OCI-LY1 (cell line): ENCODE results near the gene HOXA5.

Experiments
- H2AFZ ChIP-seq: fragments of 200-600 bp; sonication (generic), shearing (Covaris generic); 2 replicates; pipeline ENCODE4 v1.6.0; 2014; ENCODE audit warnings: antibody characterized with exemption, mild to moderate bottlenecking, low read length
- H3F3A ChIP-seq: fragments of 200-600 bp; sonication (generic), shearing (Covaris generic); 2 replicates; pipeline ENCODE4 v1.6.0; 2014; ENCODE audit warnings: mild to moderate bottlenecking, antibody characterized with exemption, low read length, moderate library complexity; ENCODE audit not compliant: insufficient read depth
- H3K27ac ChIP-seq: fragments of 200-600 bp; sonication (generic); 2 replicates; pipeline ENCODE4 v1.5.1; 2014; ENCODE audit warnings: low read length, mixed run types, mild to moderate bottlenecking, low read depth; ENCODE audit not compliant: poor library complexity, severe bottlenecking
- H3K27me3 ChIP-seq: fragments of 200-600 bp; sonication (generic); 2 replicates; pipeline ENCODE4 v1.6.0; 2014; ENCODE audit warnings: antibody characterized with exemption, mild to moderate bottlenecking, low read length, moderate library complexity; ENCODE audit not compliant: insufficient read depth
- H3K36me3 ChIP-seq: fragments of 200-600 bp; sonication (generic); 2 replicates; pipeline ENCODE4 v1.6.1; 2014; ENCODE audit warnings: mild to moderate bottlenecking, antibody characterized with exemption, low read length, moderate library complexity, mixed read lengths; ENCODE audit not compliant: insufficient read depth
- H3K4me1 ChIP-seq: fragments of 200-600 bp; sonication (generic); 2 replicates; pipeline ENCODE4 v1.5.1; 2014; ENCODE audit warnings: mild to moderate bottlenecking, low read length, moderate library complexity; ENCODE audit not compliant: insufficient read depth, severe bottlenecking
- H3K4me2 ChIP-seq: fragments of 200-600 bp; sonication (generic), shearing (Covaris generic); 2 replicates; pipeline ENCODE4 v1.6.1; 2014; ENCODE audit warnings: low read length
- H3K4me3 ChIP-seq: fragments of 200-600 bp; sonication (generic); 2 replicates; pipeline ENCODE4 v1.5.1; 2014; ENCODE audit warnings: low read length, low read depth, mild to moderate bottlenecking, mixed read lengths; ENCODE audit not compliant: poor library complexity, severe bottlenecking
- H3K79me2 ChIP-seq: fragments of 200-600 bp; shearing (Covaris generic); 2 replicates; pipeline ENCODE4 v1.6.1; 2016; ENCODE audit warnings: mixed run types, low read length, mixed read lengths; ENCODE audit not compliant: insufficient read depth
- H3K9ac ChIP-seq: fragments of 200-600 bp; sonication (generic), shearing (Covaris generic); 2 replicates; pipeline ENCODE4 v1.6.1; 2014; ENCODE audit warnings: mild to moderate bottlenecking, low read length, mixed read lengths
- H3K9me2 ChIP-seq: fragments of 200-600 bp; sonication (generic), shearing (Covaris generic); 2 replicates; pipeline ENCODE4 v1.6.1; 2014; ENCODE audit warnings: low read depth, mild to moderate bottlenecking, low read length, mixed read lengths
- H3K9me3 ChIP-seq: fragments of 200-600 bp; shearing (Covaris generic); 2 replicates; pipeline ENCODE4 v1.6.1; 2014; ENCODE audit warnings: low read length, mixed read lengths
- H4K20me1 ChIP-seq: fragments of 200-600 bp; sonication (generic), shearing (Covaris generic); 2 replicates; pipeline ENCODE4 v1.6.0; 2016; ENCODE audit warnings: mild to moderate bottlenecking, low read length; ENCODE audit not compliant: insufficient read depth
- CTCF ChIP-seq: fragments of 200-600 bp; sonication (generic), shearing (Covaris generic); IDR thresholded peaks from 2 replicates; pipeline ENCODE4 v1.5.1; 2017; ENCODE audit warnings: mild to moderate bottlenecking, antibody characterized with exemption, low read length, moderate library complexity, mixed read lengths
- EZH2 ChIP-seq: fragments of 200-600 bp; sonication (generic), shearing (Covaris generic); IDR thresholded peaks from 2 replicates; pipeline ENCODE4 v1.8.0; 2017; ENCODE audit warnings: borderline replicate concordance, mixed run types, mild to moderate bottlenecking, antibody characterized with exemption, low read length, moderate library complexity, mixed read lengths

The HOXA5 gene

GRCh38 chr7:27165996-27166530, 22.6 kb upstream of the HOXA5 start:
- H3K27ac ChIP-seq = no peak overlapping the region
- no peak overlapping the region for H3K4me3 ChIP-seq
- H3K36me3 ChIP-seq = no peaks in the 10 kb centered on the region
- no peaks in the 10 kb centered on the region for H3K79me2 ChIP-seq
- no peaks in the 10 kb centered on the region for H3K9me2 ChIP-seq
- H2AFZ ChIP-seq = no peak overlapping the region
- H3K4me1 ChIP-seq = peaks cover 4% of the 10 kb centered on the region
- no peaks in the 10 kb centered on the region for H4K20me1 ChIP-seq
- H3K9ac ChIP-seq = no peak overlapping the region
- H3F3A ChIP-seq = 0 out of 2 replicates have a peak, but pooled peaks cover 8% of the 10 kb centered on the region
- no peak overlapping the region for H3K4me2 ChIP-seq
- TF ChIP-seq EZH2 = no peak
- no peak for TF ChIP-seq CTCF
- H3K27me3 ChIP-seq = peaks cover 4% of the 10 kb centered on the region; the same call in 1 of the 2 replicates
- no peaks in the 10 kb centered on the region for H3K9me3 ChIP-seq

GRCh38 chr7:27165089-27165995, 21.9 kb upstream of the HOXA5 start, which contains the start of gene HOXA9:
HOXA9 (minus strand) TSS chr7:27165537; CDS start chr7:27165457, 80 bp downstream.
- Histone ChIP-seq H3K27me3 (peaks cover 4% of the 10 kb centered on the region; the same call in 1 of the 2 replicates), H3K4me2 (no peak within 1 kb of the TSS), H2AFZ (no peak within 1 kb of the TSS), H4K20me1 (no peaks in the 10 kb centered on the region), H3K4me3 (no peak within 1 kb of the TSS), H3K9me2 (no peaks in the 10 kb centered on the region), H3K9ac (no peak within 1 kb of the TSS), H3K27ac (no peak within 1 kb of the TSS), H3K36me3 (no peaks in the 10 kb centered on the region), H3K4me1 (peaks cover 8% of the 10 kb centered on the region), H3F3A (0 out of 2 replicates have a peak, but pooled peaks cover 8% of the 10 kb centered on the region), H3K79me2 (no peaks in the 10 kb centered on the region), H3K9me3 (no peaks in the 10 kb centered on the region)
- no peak for TF ChIP-seq EZH2
- no peak for TF ChIP-seq CTCF

GRCh38 chr7:27164367-27165088, 21.0 kb upstream of the HOXA5 start:
- no peaks in the 10 kb centered on the region for H3K36me3 ChIP-seq
- no peaks in the 10 kb centered on the region for H3K9me2 ChIP-seq
- no peaks in the 10 kb centered on the region for H3K79me2 ChIP-seq
- peaks cover 13% of the 10 kb centered on the region for H3K4me1 ChIP-seq
- H3K9me3 ChIP-seq = no peaks in the 10 kb centered on the region
- H3K4me3 ChIP-seq = no peak overlapping the region
- peaks cover 4% of the 10 kb centered on the region; the same call in 1 of the 2 replicates for H3K27me3 ChIP-seq
- H3K27ac ChIP-seq = no peak overlapping the region
- 0 out of 2 replicates have a peak, but pooled peaks cover 8% of the 10 kb centered on the region for H3F3A ChIP-seq
- no peak overlapping the region for H3K9ac ChIP-seq
- no peak overlapping the region for H3K4me2 ChIP-seq
- no peak overlapping the region for H2AFZ ChIP-seq
- H4K20me1 ChIP-seq = no peaks in the 10 kb centered on the region
- TF ChIP-seq CTCF (no peak), EZH2 (no peak)
